Measurements from ENCODE around the gene GPR153.

Gene GPR153

DNA sequence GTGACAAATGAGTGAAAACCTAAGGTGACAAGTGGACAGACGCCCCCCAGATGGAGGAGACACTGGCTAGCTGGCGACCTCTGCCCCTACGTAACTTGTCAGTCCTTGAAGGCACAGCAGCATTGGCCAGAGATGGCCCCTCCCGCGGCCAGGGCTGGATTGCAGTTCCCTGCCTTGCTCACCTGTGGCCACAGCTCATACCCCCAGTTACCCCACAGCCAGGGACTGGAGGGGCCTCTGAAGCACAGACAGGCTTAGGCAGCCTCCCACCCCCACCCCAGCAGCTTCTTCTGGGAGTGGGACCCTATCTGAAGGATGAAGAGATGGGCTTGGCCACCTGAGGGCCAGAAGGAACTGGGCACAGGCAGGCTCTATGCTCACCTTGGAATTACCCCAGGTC is 13.2 kb downstream of the GPR153 start:
- no peak for DNase-seq

- peak; percentile 81 for DNase-seq
Measured at GRCh38 chr1:6246497-6247467, 14.1 kb downstream of the GPR153 start.

- peak; percentile 44 for DNase-seq
Measured at GRCh38 chr1:6245869-6246496, 14.9 kb downstream of the GPR153 start.

DNA sequence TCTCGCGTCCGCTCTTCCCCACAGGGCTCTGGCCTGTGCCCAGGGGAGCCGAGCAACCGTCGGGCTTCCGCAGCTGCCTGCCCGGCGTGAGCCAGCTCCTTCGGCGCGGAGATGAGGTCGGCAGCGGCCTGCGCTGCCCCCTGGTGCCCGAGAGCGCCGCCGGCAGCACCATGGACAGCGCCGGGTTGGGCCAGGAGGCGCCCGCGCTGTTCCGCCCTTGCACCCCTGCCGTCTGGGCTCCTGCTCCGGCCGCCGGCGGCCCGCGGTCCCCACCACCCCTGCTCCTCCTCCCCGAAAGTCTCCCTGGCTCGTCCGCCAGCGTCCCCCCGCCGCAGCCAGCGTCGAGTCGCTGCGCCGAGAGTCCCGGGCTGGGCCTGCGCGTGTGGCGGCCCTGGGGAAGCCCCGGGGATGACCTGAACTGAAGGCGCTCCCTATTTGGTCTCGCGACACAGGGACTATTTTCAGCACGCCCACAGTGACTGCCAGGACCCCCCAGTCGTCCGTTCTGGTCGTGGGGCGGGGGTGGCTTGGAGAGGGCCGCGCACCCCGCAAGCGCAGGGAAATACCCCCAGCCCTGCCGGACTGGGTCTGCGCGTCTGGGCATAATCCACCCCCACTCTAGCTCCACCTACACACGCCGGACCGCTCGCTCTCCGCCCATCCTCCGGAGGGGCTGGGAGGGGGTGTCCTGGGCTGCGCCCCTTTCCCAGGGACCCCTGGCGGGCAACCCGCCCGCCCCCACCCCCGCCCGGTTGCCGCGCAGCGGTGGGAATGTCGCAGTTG is 15.6 kb downstream of the GPR153 start:
- peak; percentile 80 for DNase-seq

GRCh38 chr1:6244401-6245049 is 16.4 kb downstream of the GPR153 start:
- no peak for DNase-seq

GRCh38 chr1:6243993-6244392 is 16.9 kb downstream of the GPR153 start, which contains the start of gene HES3:
HES3 (plus strand) TSS chr1:6244179; CDS start chr1:6244366, 187 bp downstream.
- no peak for DNase-seq

GRCh38 chr1:6243053-6243834 is 17.7 kb downstream of the GPR153 start:
- DNase-seq, result no peak

DNA sequence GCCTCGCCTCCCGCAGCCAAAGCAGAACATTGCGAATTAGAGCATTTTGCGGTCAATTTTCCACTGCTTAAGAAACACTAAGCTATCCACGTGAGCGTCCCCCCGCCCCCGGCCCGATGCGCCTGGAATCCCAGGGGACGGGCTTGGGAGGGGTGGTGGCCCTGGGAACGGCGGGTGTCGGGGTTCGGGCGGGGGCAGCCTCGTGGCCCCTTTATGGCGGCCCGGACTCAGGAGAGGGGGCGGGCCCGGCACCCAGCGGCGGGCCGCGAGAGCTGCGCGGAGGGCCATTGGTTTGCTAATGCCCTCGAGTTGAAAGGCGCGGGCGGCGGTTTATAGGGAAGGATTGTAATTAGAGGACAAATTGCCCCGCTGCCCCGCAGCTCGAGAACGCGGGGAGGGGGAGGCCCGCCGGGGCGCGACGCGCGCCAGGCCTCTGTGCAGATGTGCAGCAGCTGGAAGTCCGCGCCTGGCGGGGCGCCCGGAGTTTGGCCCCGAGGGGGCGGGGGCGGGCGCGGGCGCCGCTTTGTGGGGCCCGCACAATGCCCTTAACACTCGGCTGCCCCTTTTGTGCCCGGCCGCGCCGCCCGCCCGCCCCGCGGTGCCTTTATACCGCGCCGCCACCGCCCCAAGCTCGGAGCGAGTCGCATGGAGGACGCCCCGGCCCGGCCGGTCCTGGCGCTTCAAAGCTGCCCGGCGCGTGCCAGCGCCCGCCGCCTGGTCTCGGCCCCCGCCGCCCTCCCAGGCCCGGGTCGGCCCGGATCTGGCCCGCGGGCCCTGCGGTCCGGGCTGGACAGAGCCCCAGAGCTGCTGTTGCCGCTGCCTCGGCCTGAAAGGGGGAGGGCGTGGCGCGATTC is 18.8 kb downstream of the GPR153 start:
- DNase-seq, result no peak

DNA sequence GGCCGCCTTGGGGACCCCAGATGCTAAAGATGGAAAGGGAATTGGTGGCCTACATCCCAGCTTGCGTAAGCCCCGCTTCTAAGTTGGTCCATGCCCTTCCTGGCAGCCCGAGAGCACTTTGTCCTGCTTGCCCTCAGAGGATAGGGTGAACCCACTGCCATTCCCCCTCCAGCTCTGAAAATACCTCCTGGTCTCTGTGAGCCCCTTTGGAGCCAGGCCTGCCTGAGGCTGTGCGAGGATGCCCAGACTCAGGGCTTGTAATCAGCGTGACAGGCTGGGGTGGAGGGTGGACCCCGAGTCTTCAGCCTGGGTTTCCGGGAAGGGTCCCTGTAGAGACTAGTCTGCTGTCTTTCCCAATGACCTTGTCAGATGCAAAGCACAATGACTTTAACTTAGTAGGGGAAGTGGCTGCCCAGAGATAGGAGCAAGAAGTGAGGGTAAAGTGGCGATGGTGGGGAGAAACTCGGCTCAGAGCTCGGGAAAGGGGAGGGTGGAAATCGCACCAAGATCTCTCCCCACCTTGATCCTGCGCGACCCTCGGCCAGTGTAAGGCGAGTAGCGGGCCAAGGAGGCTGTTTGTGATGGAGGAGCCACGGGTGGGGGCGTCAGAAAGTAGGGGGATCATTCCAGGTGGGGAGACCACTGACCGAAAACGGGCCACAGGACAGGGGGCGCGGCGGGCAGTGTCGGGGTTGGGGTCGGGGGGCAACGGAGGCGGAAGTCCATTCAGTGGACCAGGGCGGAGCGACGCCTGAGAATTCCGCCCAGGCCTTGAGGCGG is 19.6 kb downstream of the GPR153 start:
- DNase-seq, result no peak

DNA sequence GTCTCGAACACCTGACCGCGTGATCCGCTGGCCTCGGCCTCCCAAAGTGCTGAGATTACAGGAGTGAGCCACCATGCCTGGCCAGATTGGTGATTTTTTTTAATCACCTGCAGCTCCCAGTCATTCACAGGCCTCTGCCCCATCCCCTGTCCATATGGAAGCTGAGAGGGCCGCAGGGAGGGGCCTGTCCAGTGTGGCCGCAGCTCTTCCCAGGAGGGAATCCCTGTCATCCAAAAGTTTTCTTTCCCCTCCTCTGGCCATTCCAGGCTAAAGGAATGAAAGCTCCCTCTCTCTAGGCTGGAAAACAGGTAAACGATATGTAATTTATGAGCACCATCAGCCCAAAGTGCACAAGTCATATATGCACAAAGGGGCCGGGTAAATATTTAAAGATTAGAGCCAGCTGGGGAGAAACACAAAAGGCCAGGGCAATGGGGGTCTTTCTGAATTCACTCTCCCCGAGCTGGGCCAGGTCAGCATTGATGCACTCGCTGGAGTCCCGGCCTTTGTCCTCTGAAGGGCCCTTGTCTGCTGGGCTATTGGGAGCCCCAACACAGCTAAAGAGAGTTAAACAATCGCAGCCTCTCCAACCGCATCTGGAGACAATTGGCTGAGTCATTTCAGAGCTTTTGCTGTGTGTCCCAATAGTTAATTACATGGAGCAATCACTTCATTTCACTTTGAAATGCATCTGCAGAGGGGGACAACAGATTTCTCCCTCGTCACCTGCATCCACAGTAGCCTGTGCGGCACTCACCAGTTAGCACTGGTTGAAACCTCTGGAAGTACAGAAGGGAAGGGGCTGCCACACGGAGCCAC is 20.7 kb downstream of the GPR153 start:
- DNase-seq, result no peak

- no peak for DNase-seq
Measured at GRCh38 chr1:6239213-6239752, 21.6 kb downstream of the GPR153 start.

DNA sequence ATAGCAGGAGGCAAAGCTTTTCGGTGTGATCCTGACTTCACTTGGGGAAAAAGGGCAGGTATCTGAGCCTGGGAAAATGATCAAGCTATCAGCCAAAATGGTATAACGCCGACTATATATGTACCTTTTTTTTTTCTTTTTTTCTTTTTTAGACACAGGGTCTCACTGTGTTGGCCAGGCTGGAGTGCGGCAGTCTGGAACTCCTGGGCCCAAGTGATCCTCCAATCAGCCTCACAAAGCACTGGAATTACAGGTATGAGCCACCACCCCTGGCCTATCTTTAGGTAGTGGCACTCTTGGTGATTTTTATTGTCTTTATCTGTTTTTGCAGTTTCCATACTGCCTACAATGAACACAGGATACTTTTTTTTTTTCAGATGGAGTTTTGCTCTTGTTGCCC is 23.8 kb downstream of the GPR153 start:
- no peak for DNase-seq

GRCh38 chr1:6235296-6235677 is 25.6 kb downstream of the GPR153 start:
- no peak for DNase-seq

- DNase-seq, result no peak
Measured at GRCh38 chr1:6234502-6235295, 26.2 kb downstream of the GPR153 start.

DNA sequence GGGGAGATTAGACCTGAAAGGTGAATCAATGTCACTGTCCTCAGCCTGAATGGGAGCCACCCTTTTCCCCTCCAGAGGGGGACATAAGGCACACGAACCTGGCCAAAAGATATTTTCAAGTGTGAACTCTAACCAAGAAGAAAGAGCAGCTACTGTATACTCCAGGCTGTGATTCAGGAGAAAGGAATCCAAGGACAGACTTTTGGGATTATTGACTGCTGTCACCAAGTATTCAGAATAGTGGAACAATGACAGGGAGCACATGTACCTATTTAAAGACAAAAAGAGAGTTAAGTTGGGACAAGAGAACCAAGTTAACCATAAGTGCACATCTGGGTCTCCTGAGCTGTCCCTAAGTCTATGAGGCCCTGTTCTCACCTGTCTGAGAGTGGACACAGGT is 27.5 kb downstream of the GPR153 start:
- DNase-seq, result no peak

- no peak for DNase-seq
Measured at GRCh38 chr1:6225651-6226050, 35.2 kb downstream of the GPR153 start.

DNA sequence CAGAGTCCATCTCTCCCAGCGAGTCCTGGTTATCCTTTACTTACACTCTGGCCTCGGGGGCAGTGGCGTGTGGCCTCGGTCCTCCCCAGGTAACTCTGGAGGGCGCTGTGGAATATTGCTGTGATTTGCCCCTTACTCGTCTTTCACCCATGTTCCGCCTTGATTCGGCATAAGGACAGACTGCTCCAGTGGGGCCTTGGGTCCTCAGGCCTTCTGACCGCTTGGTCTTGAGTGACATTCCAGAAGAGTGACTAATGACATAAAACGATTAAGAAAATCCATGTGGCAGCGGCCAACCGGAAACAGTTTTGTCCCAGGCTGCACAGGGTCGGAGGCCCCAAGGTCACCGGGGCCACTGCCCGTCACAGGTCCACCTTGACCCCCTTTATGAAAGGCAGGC is 36.2 kb downstream of the GPR153 start:
- no peak for DNase-seq

GRCh38 chr1:6223617-6224016 is 37.3 kb downstream of the GPR153 start:
- DNase-seq, result no peak

Data from activated naive CD4-positive, alpha-beta T cell treated with Interleukin-2 at 50 U/mL for 16 hours (primary cell).